Left cardiac atrium (tissue), 4 donors: ENCODE data around the gene ENOPH1. TPM values are rescaled to one million over a fixed set of nuclear protein-coding genes. Genes with fewer than 3 reads are reported as not detected.

Experiments used
- ATAC-seq, 2 donors: fragments of 200-7000 bp; cut with Tn5 transposase; one replicate each; pipeline ENCODE4 v1.9.1; 2020; ENCODE audit warnings: mild to moderate bottlenecking in 2 of 2, moderate library complexity in 2 of 2
- DNase-seq: peaks from one replicate; pipeline ENCODE4 v3.0.0-alpha.2; 2020
- intact Hi-C, 2 donors: fragments of 100-400 bp; cut with DNase I; formaldehyde crosslinking; loops; one replicate each; pipeline versions ENCODE4 v1.14.1 to v1.15.1; 2022 to 2023
- total RNA-seq, 2 donors: library from RNA; stranded (reverse); fragmentation: NEBNext Ultra II Directional; extraction: Animal tissue kit (Norgen Biotek cat#: 25700); gene quantifications; one replicate each; pipeline ENCODE4 v1.2.1, GENCODE V29; 2021
- donor health status: DM: no; HTN: yes; CAD: no.
- donor health status: DM: no; HTN: yes; CAD: no; lungs with severe emphysema.
- donor health status: DM: yes; HTN: yes; CAD: no.
- donor health status: Dilated cardiomyopathy.

ENOPH1 gene
- total RNA-seq, 2 donors from 2014 or later: 14.4 to 19.3 TPM

DNA sequence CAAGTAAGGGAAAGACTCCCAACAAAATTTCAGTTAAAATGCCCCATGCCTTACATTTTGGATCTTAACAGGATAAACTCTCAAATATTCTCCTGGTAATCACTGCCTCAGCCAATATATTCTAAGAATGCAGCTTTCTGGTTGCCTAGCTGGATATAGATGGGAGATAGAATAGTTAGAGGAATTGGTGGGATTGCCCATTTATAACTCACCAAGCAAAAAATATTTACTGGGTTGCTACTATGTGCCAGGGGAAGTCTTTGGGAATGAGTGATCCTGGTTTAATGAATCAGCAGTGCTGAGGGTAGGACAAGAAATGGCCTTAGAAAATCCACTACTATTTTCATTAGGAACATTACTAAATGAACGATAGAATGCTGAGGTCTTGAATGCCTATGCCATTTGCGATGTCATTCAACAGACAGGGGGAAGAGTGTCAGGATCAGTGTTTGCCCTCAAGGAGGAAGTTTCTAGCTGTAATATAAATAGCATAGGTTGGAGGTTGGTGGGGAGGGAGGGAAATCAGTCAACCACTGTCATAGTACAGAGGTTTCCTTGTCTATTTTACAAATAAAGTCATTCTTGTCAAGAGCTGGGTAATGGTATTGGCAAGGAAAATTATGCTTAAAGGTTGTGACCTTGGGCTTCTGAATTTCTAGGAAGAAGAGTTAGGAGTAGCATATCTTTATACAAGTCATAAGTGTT is 63.5 kb downstream of the ENOPH1 start:
- ATAC-seq (no peak), DNase-seq (no peak)
- intact Hi-C loops: no loop called here

DNA sequence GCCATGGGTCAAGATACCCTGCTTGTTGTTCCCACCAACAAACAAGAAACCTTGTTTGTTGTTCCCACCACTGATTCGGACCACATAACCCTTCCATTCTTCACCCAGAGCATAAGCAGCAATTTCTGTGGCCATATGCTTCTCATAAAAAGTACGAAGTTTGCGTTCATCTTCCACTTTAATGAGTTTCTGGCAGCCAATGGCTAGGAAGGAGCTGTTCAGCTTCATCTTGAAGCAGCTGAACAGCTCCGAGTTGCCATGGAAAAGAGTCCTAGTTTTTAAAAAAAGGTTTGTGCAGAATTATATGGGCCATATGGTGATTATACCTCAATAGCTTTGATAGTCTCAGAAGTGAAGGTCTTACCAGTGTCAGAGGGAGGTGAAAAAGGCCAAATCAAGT is 65.3 kb downstream of the ENOPH1 start:
- DNase-seq (no peak), ATAC-seq (no peak)
- intact Hi-C loops: no loop called here

DNA sequence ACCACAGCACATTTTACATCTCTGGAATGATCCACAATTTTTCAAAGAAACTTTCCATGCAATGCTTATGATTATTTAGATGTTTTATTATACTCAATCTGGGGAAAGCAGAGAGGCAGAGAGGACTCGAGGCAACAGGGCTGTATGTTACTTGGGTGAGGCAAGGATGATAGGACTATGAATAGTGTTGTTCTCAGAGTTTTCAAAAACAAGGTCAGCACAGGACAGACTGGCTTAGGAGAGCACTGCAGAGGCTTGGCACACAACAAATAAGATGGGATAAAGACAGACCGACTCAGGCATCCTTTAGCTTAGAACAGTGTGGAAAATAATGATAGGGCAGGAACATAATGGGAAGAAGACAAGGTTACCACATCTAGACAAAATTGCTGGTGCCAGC is 66.0 kb downstream of the ENOPH1 start:
- DNase-seq (no peak), ATAC-seq (no peak)
- intact Hi-C loops: no loop called here

DNA sequence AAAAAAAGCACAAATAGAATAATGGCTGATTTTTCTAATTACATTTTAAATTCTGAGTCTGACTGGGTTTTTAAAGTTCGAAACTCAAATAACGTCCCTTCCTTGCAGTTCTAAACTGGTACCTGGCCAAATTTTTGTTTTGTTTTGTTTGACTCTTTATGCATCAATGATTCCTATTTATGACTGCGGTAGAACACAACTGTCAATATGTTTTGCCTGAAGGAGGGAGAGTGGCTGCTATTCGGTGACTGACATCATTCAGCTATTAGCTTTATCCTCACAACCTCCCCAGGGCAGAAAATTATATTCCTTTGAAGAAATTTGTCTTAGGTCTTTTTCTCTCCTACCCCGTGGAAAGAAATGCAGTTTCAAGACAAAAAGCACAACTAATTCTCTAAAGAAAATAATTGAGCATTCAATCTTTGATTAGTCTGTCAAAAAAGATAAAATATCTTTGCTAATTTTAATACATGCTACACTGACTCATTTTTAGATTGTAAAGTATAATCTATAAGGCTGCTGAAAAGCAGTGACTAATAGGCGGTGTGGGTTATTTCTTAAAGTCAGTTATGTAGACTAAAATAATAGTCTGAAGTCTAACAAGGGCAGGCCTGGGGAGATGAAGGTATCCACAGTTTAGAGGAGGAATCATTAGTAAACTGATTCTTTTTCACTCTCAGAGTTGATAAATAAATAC is 69.5 kb downstream of the ENOPH1 start:
- intact Hi-C loops: no loop called here
- no peak for DNase-seq
- no peak for ATAC-seq

DNA sequence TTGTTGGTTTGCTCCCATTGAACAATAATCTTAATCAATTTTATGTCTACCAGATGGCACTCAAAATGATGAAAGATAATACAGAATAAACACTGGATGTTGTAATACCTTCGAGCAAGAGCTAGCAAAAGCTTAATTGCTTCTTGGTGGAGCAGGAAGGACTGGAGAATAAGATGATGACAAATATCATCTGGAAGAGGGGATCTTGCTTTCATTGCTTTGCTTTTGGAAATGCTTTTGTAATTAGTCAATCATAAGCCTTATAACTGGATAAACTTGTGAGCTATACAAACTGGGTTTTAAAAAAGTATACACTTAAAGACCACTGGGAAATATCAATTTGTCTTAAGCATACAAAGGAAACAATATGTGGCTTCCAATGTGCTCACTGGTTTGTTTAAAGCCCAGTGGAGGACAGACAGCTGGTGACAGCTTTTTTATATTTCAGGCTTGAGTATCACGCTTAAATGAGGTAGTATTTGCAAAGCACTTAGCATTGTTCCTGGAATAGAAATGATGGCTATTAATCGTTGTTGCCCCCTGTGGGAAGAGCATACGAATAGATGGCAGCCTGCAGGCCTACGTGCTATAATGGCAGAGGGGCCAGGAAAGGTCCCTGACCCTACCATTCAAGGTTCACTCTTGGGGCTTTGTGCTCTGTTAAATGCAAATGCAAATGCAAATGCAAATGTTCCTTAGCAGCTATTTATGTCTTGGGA is 70.2 kb downstream of the ENOPH1 start:
- intact Hi-C loops: no loop called here
- DNase-seq (no peak), ATAC-seq (no peak)

DNA sequence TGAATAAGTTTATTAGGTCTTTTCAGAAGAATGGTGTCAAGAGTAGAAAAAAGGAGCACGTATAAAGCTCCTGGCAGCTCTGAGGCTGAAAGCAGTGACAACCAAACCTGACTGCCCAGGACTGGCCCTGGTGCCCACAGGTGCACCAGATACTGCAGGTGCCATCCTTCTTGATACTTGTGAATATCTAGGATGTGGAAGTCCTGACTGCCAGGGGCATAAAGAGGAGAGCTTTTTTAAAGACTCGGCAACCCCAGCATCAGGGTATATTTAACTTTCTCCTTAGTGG is 70.7 kb downstream of the ENOPH1 start:
- intact Hi-C loops: no loop called here
- DNase-seq (no peak), ATAC-seq (no peak)

DNA sequence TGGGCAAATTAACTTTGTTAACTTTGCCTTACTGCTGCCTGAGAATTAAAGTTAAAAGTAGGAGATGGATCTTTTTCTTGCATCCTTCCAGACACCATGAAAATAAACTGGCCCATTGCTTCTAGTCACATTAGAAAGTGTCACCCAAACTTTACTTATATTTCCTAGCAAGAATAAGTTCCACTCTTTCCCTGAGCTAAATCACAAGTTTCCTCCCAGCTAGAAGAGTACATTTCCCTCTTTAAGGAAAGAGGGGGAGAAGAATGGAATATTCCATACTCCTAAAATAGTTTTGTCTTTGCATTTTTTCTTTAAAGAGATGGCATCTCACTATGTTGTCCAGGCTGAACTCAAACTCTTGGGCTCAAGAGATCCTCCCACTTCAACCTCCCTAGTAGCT is 77.6 kb downstream of the ENOPH1 start:
- intact Hi-C loops: no loop called here
- ATAC-seq (no peak), DNase-seq (no peak)

DNA sequence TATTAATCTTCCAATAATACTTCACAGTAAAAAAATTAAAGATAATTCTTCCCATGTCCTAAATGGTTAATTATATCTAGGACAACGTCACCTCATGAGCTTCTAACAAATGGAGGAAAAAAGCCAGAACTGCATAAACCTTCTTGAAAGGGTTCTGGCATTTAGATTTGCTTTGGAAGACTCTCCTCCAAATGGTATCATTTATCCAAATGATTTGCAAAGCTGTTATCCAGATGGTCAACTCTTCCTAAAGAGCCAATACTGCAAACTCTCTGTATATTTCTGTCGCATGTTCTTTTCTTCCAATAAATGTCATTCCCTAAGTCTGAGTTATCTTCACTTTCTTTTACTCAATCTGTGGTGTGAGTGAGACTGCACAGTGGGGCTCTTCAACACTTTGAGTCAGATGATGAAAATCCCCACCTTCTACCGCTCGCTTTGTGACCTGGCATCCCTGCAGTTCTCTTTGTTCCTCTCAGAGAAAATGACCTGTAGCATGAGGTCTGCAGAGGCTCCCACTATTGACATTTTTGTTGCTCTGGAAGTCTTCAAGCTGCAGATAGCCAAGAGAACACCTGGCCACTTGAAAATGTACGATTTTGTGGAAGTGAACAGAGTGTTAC is 78.5 kb downstream of the ENOPH1 start:
- ATAC-seq (no peak), DNase-seq (no peak)
- intact Hi-C loops: no loop called here

DNA sequence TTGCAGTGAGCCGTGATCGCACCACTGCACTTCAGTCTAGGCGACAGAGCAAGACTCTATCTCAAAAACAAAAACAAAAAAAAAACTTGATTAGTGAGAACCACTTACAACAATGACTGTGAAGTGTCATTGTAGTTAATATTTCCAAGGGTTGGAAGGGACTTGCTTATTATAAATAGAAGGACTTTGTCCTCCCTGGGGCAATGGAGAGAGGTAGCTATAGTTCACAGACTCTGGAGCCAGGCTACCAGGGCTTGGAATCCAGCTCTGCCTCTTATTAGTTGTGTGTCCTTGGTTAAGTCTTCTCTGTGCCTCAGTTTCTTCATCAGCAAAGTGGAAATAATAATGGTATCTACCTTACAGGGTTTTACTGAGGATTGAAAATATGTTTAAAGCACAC is 79.8 kb downstream of the ENOPH1 start:
- intact Hi-C loops: no loop called here
- DNase-seq: no peak
- ATAC-seq: no peak

Other genes with a start within 250 kb of the ENOPH1 start
- 100 to 1,000 TPM; 106 to 147 TPM for gene HNRNPD, start 56.6 kb upstream of the ENOPH1 start, total RNA-seq
- 100 to 1,000 TPM in 1 of 2 donors, 10 to 100 TPM in 1; 78.1 to 156 TPM for gene HNRNPDL, start 128 bp upstream of the ENOPH1 start, total RNA-seq
- gene TMEM150C, start 131.4 kb downstream of the ENOPH1 start, total RNA-seq: 10 to 100 TPM; 12.1 to 12.8 TPM